Medulla oblongata (tissue), 1 donor: ENCODE data around the gene CTNND1.
A peak's percentile ranks its signal among the peaks of the same experiment; 100 is the strongest.

Experiments
- DNase-seq: peaks from one replicate; pipeline ENCODE4 v3.0.0-alpha.2; 2015; ENCODE audit errors: extremely low spot score

CTNND1 gene

DNA sequence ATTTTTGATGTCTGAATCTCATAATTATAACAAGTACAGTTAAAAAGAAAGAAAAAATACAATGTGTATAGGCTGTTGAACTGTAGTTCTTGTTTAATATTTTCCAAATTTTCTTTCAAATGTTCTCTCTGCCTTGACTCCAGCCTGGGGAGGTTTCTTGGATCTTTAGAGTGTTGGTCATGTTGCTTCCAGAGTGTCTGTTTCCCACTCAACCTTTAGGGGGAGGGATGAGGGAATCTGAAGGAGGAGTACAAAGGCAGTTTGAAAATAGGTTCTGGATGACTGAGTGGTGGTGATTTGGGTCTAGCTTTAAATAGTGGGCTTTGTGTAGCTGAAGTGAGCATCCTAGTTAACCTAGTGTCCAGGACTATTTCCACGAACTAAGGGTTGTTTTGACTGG, 2.0 kb downstream of the CTNND1 start:
- peak; percentile 74 for DNase-seq

DNA sequence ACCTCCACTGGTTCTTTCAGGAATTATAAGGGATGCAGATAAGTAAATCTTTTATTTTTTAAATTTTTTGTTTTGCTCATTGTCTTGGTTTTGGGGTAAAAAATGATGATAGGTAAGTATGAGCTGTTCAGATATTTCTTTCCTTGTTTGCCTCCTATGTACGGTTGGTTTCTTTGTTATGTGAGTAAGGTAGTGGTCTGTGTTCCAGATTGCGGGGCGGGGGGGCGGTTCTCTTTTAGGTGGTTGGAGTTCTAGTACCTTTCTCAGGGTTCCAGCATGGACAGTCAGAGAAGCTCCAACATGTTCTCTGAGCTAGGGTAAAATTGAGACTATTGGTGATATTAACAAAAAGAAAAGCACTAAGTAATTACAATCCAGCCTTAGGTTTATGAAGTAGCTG, 2.4 kb downstream of the CTNND1 start:
- DNase-seq: no peak

DNA sequence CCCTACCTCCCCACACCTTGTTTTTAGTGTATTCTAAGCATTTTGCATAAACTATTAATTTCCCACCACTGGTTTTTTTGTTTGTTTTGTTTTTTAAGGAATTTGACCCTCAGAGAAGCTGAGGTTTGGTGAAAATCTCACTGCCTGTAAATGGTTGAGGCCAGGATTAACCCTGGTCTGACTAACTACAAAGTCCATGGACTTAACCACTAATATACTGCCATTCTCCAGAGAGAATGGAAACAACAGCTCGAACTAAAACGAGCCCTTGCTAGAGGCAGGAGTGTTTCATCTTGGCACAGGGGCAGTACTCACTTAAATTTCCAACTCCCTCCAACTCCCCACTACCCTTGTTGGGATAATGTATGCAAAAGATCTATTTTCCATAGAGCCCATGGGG, 3.0 kb downstream of the CTNND1 start:
- DNase-seq: no peak

DNA sequence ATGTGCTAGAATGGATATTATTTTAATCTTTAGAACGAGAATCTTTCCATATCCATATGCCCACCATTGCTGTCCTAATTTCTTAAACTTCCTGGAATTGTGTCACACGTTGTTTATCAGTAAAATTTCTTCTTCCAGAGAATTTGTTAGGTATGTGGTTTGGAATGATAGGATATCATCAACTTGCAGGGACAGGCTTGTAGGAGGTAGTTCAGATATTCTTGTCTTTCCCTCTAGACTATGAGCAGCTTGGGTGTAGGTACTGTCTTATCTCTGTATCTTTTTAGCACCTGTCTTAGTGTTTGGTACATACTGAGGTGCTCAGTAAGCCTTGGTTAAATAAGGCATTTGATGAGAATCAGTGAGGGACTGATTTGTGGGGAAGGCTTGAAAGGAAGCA, 3.4 kb downstream of the CTNND1 start:
- DNase-seq: no peak

DNA sequence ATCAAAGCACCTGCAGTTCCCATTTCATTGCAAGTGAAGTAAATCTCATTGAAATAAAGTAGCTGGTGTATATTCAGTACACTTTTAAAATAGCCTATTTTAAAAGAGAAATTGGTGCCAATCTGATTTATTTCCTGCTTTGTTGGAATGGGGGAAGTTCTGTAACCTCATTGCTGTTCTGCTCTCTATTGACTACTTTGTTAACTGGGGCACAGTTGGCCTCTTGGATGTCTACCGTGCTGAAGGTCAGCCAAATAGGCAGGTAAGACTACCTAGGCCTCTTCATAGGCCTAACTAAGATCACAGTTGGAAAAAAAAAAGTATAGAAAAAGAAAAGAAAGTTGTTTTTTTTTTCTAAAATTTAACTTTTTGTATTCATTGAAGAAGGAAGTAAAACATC, 9.2 kb downstream of the CTNND1 start:
- DNase-seq: no peak

DNA sequence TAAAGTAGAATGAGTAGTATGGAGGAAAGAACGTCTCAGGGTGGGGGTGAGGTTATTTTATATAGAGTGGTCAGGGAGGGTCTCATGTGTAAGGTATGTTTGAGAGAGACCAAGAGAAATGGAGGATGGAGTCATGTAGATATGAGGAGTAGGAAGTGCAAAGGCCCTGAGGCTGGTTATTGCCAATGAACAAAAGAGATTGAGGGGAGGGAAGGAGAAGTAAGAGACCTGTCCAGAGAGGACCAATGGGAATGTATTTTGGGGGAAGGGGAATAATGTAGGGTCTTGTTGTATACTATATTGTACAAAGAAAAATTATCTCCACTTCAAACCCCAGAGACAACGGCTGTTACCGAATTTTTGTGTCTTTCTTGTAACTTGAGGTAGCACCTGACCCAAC, 9.8 kb downstream of the CTNND1 start:
- no peak for DNase-seq

DNA sequence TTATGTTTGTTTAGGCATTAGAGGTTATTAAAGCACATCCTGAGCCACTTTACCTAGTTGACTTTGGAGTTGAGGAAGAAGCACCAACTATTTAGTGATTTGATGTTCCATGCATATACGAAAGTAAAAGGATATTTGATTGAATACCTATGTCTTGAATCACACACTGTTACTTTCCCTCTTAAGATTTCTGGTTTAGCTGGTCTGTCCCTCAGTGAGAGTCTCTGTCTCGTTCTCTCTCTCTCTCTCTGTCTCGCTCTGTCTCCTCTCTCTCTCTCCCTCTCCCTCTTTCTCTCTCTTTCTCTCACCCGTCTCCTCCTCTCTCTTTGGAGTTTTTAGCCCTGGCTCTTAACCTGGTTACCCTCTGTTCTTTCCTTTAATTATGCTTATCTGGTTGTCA, 11.0 kb downstream of the CTNND1 start:
- DNase-seq: no peak

DNA sequence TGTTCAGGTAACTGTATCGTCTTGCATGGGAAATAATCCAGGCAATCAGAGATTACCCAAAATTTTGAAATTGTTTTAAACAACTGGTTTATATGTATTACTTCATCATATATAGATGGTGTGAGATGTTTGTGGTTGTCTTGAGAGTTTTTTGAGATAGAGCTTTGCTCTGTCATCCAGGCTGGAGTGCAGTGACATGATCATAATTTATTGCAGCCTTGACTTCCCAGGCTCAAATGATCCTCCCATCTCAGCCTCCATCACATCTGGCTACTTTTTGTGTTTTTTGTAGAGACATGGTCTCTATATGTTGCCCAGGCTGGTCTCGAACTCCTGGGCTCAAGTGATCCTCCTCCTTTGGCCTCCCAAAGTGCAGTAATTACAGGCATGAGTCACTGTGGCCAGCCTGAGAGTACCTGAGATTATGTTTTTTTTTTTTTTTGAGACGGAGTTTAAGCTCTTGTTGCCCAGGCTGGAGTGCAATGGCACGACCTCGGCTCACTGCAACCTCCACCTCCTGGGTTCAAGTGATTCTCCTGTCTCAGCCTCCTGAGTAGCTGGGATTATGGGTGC, 11.5 kb downstream of the CTNND1 start:
- no peak for DNase-seq

DNA sequence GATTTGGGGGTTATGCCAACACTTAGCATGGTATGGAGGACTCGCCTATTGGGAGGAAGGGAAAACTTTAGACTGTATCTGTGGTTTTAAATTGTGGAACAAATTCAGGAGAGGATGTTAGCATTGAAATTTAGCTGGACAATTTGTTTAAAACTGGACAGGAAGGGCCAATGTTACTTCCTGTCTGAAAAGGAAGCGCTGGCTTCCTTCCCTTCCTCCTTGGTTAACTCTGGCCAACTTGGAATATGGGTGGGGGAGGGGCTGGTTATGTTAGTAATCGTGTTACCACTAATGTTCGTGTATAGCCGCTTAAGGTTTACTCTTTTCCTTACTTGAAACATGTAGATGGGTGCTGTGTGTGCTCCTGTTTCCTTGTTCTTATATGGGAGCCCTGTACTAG, 13.9 kb downstream of the CTNND1 start:
- DNase-seq: no peak

DNA sequence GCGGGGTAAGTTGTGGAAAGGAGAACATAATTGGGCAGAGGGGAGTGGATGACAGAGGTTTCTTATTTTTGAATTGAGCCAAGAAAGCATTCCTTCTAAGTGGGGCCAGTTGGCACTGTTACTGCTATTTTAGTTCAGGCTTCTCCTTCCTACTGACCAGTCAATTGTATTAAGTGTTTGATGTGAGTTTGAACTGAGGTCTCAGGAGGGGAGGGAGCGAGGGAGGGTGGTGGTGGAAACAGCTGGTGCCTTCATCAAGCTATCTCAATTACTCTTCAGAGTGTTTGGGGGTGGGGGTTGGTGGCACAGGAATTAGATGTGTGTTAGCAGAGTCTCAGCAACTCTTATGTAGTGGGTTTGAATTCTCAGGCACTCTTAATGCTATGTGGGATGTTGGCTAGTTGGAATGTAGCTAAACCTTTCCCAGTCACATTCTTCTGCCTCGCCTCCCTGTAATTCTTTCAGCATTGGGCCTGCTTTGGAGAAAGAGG, 14.5 kb downstream of the CTNND1 start:
- DNase-seq: no peak

DNA sequence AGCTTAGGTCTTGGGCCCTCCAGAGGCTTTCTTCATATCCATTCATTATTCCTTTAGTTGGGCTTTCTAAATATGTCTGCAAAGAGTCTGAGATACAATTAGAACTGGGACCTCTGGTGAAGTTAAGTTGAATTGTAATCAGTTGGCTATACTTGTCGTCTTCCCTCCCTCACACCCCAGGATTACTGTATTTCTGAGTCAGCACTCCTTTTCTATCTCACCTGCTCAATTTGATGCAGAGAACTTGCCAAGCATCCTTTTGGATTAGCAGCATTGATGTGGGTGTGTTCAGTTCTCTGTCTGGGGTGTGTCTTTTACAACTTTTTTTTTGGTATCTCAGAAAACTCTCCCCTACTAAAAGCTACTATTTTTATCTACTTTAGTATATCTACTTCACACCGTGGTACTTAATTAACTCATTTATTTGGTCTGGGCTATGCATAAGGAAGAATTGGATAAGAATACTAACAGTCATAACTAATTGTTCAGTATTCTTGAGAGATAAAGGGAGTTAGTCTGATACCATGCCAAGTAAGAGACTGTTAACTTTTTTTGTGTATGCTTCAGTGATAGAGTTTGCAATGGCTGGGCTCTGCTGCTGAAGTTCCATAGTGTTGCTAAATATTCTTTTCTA, 15.1 kb downstream of the CTNND1 start:
- no peak for DNase-seq

DNA sequence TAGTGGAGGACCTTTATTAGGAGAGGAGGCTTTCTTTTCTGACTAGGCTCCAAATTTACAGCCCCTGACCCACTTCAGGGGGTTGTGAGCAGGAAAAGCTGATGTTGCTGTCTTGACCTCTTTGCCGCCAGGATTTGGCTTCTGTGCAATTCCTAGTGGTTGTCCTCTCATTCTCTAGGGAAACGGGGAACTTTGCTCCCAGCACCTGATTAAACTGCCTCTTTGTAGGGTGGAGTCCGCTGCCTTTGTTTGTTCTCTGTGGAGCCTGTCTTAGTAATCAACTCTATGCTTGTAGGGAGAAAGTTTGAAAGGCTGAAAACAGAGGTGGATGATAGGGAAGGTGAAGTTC, 16.3 kb downstream of the CTNND1 start:
- DNase-seq: peak; percentile 51

DNA sequence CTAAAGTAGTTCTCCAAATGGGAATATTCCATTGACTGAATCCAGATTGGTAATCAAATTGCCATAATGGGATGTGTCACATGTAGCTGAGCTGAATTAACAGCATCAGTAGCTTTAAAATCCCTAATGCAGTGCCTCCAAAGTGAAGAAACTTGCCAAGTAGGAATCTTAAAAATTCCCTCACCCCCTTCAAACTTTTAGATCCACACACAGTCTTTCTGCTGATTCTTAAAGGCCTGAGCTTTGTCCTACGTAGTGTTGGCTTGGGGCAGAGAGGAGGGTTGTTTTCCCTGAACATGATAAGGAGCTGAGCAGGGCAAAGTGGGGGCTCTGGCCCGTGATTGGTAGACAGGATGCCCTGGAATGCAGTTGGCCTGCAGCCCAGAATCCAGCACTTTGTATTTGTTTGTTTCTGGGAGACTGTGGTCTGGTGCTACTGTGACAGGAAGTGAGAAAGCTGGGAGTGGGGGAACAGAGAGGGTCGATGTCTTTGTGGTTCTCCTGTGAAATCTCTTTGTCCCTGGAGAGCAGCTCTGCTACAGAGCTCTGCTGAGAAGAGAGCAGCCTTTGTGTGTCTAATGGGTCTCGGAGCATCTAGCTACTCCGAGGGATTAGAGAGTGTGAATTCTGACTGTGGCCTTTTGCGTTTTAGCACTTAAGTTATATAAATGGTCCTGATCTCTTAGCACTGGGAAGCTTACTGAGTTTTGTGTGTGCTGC, 16.9 kb downstream of the CTNND1 start:
- peak; percentile 89 for DNase-seq

DNA sequence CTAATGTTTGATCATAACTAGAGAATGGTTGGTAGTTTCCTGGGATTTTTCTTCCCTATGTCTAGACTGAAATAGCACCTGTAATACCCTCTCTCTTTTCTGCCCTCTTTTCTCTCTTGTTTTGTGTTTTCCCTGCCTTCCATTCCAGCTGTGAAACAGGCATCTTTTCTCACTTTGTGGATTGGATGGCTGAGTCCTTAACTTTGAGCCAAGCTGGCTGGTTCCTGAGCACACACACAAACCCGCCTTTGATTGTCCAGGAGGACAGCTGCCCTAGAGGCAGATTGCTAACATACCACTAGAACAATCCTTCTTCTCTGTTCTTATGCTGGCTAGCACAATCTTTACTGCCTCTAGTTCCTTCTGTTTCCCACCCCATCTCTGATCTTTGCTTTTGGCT, 17.7 kb downstream of the CTNND1 start:
- peak; percentile 83 for DNase-seq

DNA sequence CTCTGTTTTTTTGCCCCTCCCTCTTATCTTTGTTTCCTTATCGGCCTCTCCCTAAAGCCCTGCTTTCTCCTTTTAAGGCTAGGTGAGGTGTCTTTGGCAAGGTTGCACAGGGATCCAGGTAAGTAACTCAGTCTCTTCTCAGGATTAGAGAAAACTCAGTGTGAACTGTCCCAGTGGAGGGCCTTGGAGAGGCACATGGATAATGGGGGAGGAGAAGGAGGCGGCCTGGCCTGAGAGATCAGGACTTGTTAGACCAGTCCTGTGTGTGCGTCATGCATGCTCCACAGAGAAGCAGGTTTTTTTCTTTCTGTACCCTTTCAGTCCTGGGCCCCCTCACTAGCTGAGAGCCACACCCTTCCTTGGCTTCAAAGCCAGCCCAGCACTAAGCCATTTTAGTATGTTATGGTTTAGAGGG, 19.9 kb downstream of the CTNND1 start:
- DNase-seq: no peak

DNA sequence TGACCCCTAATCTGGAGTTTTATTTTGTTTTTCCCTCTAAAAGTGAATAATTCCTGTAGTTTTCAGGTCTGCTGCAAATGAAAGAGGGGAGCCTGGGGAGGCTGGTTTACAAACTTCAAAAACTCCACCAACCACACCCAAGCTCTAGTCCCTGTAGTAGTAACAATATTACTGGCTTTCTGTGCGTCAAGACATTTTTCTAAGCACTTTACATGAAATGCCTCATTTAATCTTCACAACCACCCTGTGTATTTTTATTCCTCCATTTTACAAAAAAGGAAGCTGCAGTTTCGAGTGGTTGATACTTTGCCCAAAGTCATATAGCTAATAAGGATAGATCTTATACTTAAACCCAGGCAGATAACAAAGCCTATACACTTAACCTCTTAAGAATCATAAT, 23.5 kb downstream of the CTNND1 start:
- DNase-seq: no peak

DNA sequence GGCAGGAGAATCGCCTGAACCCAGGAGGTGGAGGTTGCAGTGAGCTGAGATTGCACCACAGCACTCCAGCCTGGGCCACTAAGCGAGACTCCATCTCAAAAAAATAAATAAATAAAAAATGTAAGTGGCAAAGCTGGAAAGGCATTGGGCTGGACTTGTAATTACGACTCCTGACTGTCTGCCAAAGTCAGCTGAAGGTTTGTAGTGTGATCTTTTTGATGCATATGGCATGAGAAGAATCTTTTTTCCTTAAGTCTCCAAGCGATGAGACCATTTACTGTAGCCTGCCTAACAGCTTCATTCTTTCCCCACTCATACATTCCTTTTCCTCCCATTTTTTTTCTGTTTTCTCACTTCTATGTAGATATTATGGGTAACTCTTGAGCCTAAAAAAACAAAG, 24.8 kb downstream of the CTNND1 start:
- DNase-seq: no peak

DNA sequence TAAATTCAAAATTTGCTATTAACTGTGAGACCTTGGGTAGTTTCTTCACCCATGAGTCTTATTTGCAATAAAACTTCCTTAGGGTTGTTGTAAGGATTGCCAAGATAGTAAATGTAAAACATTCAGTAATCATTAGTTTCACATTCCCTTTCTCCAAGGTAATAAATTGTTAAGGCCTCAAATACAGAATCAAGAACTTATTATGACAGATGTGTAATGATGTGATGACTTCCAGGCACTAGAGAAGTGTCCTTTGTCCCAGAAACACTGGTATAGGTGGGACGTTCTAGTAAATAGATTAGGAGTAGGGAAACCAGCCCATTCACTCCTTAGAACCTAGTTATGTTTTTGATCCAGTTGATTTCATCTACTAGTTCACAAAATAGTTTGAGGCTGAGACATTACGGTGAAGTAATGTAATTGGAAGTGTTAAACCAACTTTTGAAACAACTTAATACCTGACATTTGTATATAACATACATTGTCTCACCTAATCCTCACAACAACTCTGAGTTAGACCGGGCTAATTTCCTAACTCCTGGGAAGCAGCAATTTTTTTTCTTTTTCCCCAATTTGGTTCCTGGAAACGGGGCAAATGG, 25.5 kb downstream of the CTNND1 start:
- no peak for DNase-seq

DNA sequence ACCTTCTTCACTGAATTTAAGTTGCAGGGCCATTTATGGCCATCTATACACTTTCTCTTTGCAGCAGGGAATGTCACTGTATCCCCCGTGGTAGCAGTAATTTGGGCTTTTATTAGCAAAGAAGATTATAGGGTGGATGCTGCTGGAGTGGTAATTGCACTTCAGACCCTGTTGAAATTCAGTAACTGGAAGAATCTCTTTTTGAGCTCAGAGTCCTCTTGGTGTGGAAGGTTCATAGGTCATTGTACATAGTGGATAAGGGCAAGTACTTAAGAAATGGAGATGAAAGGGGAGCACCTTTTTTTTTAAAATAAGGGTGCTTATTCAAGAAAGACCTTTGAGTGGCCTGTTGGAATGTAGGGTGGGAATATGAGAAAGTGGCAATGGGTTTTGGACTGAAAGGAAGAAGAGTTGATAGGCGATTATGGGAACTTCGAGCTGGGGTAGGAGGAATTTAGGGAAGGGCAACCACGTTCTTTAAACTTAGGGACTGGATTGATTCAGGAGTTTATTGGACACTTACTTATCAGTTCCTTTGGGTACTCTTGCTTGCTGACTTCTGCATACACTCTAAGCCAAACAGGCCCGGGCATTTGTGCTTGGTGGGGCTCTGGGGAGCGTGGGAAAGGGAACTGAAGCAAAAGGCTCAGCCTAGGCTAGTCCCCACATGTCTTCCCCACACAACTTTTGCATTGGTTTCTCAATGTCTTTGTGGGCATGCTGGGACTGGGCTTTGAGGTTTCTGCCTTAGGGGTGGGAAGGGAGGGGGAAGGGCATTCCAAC, 26.5 kb downstream of the CTNND1 start:
- peak; percentile 79 for DNase-seq

DNA sequence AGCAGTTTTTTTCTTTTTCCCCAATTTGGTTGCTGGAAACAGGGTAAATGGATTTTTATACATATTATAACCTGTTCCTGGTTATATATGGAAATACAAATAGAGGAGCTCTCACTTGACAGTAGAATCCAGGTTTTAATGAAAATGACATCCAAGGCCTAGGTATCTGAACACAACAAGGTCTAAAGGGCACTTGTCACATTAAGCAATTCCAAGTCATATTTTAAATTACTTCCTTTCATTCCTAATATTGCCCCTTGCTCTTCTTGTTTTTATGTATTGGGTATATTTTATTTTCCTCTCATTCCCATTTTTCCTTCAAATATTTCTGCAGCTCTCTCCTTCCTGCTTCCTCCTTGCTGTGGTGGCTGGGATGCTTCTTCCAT, 27.1 kb downstream of the CTNND1 start:
- DNase-seq: no peak

DNA sequence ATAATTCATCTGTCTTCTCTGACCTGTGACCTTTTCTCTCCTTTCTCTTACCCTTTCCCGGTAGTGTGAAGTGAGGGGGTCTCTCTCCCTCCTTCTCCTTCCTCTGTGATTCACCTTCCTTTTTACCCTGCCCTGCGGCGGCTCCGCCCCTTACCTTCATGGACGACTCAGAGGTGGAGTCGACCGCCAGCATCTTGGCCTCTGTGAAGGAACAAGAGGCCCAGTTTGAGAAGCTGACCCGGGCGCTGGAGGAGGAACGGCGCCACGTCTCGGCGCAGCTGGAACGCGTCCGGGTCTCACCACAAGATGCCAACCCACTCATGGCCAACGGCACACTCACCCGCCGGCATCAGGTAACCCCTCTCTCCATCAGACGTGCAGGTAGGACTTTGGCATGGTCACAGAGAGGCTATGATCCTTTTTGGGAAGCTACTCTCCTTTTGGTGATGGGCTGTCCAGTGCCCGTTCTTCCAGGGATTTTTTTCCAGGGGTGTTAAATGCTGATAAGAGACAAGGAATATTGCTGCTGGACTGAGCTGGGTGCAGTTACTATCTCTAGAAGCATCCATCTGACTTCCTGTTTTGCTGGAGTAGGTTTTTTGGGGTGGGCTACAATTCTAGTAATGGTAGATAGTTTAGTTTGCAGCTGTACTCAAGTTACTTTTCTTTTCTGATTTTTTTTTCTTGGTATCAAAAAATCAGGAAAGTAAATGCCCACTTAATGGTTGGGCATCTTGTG, 29.9 kb downstream of the CTNND1 start:
- DNase-seq: no peak
